ENCODE results near the gene CEP192.

DNA sequence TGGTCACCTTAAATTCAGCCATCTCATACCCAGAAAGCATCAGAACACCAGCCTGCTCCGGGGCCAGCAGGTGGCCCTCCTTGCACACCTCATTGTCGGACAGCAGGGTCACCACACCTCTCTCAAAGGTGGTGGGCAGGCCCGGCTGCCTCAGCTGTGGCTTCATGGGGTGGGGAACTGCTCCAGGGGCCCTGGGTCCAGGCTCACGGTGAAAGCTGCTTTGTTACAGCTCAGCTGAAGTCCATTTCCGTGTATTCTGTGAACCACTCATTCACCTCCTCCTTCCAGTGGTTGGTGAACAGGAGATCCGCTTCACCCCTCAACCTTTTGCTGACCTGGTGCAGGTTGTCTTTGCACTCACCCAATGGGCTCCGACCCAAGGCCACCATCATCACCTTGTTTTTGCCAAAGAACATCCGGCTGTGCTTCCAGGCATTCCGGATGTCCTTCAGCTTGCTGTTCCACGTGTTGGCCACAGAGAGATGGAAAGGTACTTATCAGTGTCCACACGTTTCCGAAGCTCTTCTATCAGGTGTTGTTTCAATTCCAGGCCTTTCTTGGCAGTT is 148.8 kb downstream of the CEP192 start:
- TF ChIP-seq, protein P1, sequence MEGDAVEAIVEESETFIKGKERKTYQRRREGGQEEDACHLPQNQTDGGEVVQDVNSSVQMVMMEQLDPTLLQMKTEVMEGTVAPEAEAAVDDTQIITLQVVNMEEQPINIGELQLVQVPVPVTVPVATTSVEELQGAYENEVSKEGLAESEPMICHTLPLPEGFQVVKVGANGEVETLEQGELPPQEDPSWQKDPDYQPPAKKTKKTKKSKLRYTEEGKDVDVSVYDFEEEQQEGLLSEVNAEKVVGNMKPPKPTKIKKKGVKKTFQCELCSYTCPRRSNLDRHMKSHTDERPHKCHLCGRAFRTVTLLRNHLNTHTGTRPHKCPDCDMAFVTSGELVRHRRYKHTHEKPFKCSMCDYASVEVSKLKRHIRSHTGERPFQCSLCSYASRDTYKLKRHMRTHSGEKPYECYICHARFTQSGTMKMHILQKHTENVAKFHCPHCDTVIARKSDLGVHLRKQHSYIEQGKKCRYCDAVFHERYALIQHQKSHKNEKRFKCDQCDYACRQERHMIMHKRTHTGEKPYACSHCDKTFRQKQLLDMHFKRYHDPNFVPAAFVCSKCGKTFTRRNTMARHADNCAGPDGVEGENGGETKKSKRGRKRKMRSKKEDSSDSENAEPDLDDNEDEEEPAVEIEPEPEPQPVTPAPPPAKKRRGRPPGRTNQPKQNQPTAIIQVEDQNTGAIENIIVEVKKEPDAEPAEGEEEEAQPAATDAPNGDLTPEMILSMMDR (conservative IDR thresholded peaks at IDR 0.05 in 1 of 2, IDR thresholded peaks at IDR 0.05 in 1 of 2; ENCODE audit: extremely low read depth in 1 of 2, insufficient read depth in 1 of 2, low read depth in 1 of 2, low read length in 2 of 2), result no peak
- TF ChIP-seq EZH2 (IDR thresholded peaks at IDR 0.05; ENCODE audit: borderline replicate concordance, low read length), result no peak

Data from mammary epithelial cell (primary cell).